COR-L47 (cell line): ENCODE data around the gene CDHR2.
A peak's percentile ranks its signal among the peaks of the same experiment; 100 is the strongest.

Experiments
- DNase-seq: peaks from one replicate; lab custom pipeline; 2025; lab: John Stamatoyannopoulos, UW

The CDHR2 gene

GRCh38 chr5:176620333-176620981 lies 71.3 kb downstream of the CDHR2 start:
- DNase-seq: no peak

- no peak for DNase-seq
These were observed 72.5 kb downstream of the CDHR2 start for GRCh38 chr5:176621661-176622079.

- DNase-seq: no peak
These were observed 75.0 kb downstream of the CDHR2 start for GRCh38 chr5:176624142-176624541.

- no peak for DNase-seq
These were observed 75.8 kb downstream of the CDHR2 start for GRCh38 chr5:176624938-176625337.

GRCh38 chr5:176625512-176625911 lies 76.4 kb downstream of the CDHR2 start:
- no peak for DNase-seq

GRCh38 chr5:176625966-176626875 lies 77.1 kb downstream of the CDHR2 start:
- DNase-seq: no peak

- DNase-seq: no peak
These were observed 77.7 kb downstream of the CDHR2 start for GRCh38 chr5:176626876-176627236.

- no peak for DNase-seq
These were observed 78.4 kb downstream of the CDHR2 start for GRCh38 chr5:176627582-176627981.

- no peak for DNase-seq
These were observed 79.5 kb downstream of the CDHR2 start for GRCh38 chr5:176628406-176629228.

GRCh38 chr5:176629317-176629852 lies 80.2 kb downstream of the CDHR2 start:
- no peak for DNase-seq

- DNase-seq: peak; percentile 80
These were observed 80.9 kb downstream of the CDHR2 start, which contains the start of the genes EIF4E1B and SNCB for GRCh38 chr5:176629853-176630680. Gene EIF4E1B (plus strand): TSS chr5:176630675. CDS start chr5:176642788, 12,113 bp downstream. Gene SNCB (minus strand): TSS chr5:176630534. CDS start chr5:176629654, 880 bp downstream.

- DNase-seq: no peak
These were observed 81.6 kb downstream of the CDHR2 start for GRCh38 chr5:176630681-176631222.

- DNase-seq: no peak
These were observed 82.5 kb downstream of the CDHR2 start for GRCh38 chr5:176631383-176632200.

- DNase-seq: peak; percentile 26
These were observed 83.6 kb downstream of the CDHR2 start for GRCh38 chr5:176632745-176633144.

GRCh38 chr5:176633598-176633997 lies 84.5 kb downstream of the CDHR2 start:
- DNase-seq: no peak

GRCh38 chr5:176636426-176636825 lies 87.3 kb downstream of the CDHR2 start:
- DNase-seq: no peak

- DNase-seq: no peak
These were observed 88.4 kb downstream of the CDHR2 start for GRCh38 chr5:176637556-176637955.

GRCh38 chr5:176638437-176638836 lies 89.3 kb downstream of the CDHR2 start:
- no peak for DNase-seq

GRCh38 chr5:176639208-176639607 lies 90.1 kb downstream of the CDHR2 start:
- DNase-seq: no peak

- peak; percentile 35 for DNase-seq
These were observed 90.8 kb downstream of the CDHR2 start for GRCh38 chr5:176639981-176640380.
